HepG2 (cell line): ENCODE results near the gene C6orf132. TPM values are rescaled to one million over a fixed set of nuclear protein-coding genes. Genes with fewer than 3 reads are reported as not detected.

ENCODE experiments used
- CENPBD1 ChIP-seq: sonication (generic); formaldehyde crosslinking; IDR thresholded peaks from 2 replicates; pipeline ENCODE4 v1.8.0; 2022; ENCODE audit warnings: missing genetic modification reagents, low read depth, mild to moderate bottlenecking, borderline replicate concordance
- DZIP1 ChIP-seq: sonication (generic); formaldehyde crosslinking; IDR thresholded peaks from 2 replicates; pipeline ENCODE4 v1.5.0; 2020; ENCODE audit warnings: mild to moderate bottlenecking, missing genetic modification reagents
- HINFP ChIP-seq: sonication (generic); formaldehyde crosslinking; IDR thresholded peaks from 2 replicates; pipeline ENCODE4 v1.4.0; 2020; ENCODE audit warnings: low read depth, mild to moderate bottlenecking, missing genetic modification reagents
- POGK ChIP-seq: sonication (generic); formaldehyde crosslinking; conservative IDR thresholded peaks from 2 replicates; pipeline ENCODE4 v1.8.0; 2022; ENCODE audit warnings: mild to moderate bottlenecking, moderate library complexity, missing genetic modification reagents
- TCF12 ChIP-seq, 2 experiments: fragments of 450-650 bp in 1 of 2; sonication (generic) in 1 of 2; formaldehyde crosslinking in 1 of 2; IDR thresholded peaks; 2 replicates each; pipeline versions ENCODE4 v1.6.1 to v1.8.0; 2017 to 2022; ENCODE audit warnings: antibody characterized with exemption in 1 of 2, mild to moderate bottlenecking in 1 of 2, missing genetic modification reagents in 1 of 2, moderate library complexity in 1 of 2
- ZBTB34 ChIP-seq: sonication (generic); formaldehyde crosslinking; IDR thresholded peaks from 2 replicates; pipeline ENCODE4 v1.8.0; 2022; ENCODE audit warnings: mild to moderate bottlenecking, missing genetic modification reagents
- ZBTB46 ChIP-seq: sonication (generic); formaldehyde crosslinking; IDR thresholded peaks from 2 replicates; pipeline ENCODE4 v1.4.0; 2020; ENCODE audit warnings: mild to moderate bottlenecking, missing genetic modification reagents, borderline replicate concordance
- ZNF101 ChIP-seq: sonication (generic); formaldehyde crosslinking; IDR thresholded peaks from 2 replicates; pipeline ENCODE4 v1.4.0; 2020; ENCODE audit warnings: mild to moderate bottlenecking, low read depth, missing genetic modification reagents, borderline replicate concordance
- ZNF337 ChIP-seq: sonication (generic); formaldehyde crosslinking; IDR thresholded peaks from 2 replicates; pipeline ENCODE4 v1.5.1; 2020; ENCODE audit warnings: missing genetic modification reagents, low read depth, mild to moderate bottlenecking, borderline replicate concordance
- ZNF503 ChIP-seq: sonication (generic); formaldehyde crosslinking; IDR thresholded peaks from 2 replicates; pipeline ENCODE4 v1.4.0; 2020; ENCODE audit warnings: missing genetic modification reagents
- ZNF790 ChIP-seq: sonication (generic); formaldehyde crosslinking; IDR thresholded peaks from 2 replicates; pipeline ENCODE4 v1.8.0; 2022; ENCODE audit warnings: missing genetic modification reagents, mild to moderate bottlenecking, borderline replicate concordance
- polyA plus RNA-seq, 8 experiments: library from polyadenylated mRNA; depleted of rRNA in 3 of 8; stranded (reverse) in 7 of 8; unstranded in 1 of 8; fragments of >200 nt; fragmentation: Illumina TruSeq in 4 of 8; extraction: Trizol in 4 of 8; gene quantifications; 2 replicates each; pipeline versions ENCODE4 v1.2.1 to v1.2.3, GENCODE V29; 2011 to 2016; ENCODE audit warnings: low read depth in 4 of 8, missing spikeins in 1 of 8, mixed read lengths in 1 of 8; ENCODE audit not compliant: insufficient read depth in 1 of 8
- total RNA-seq, 5 experiments: library from RNA; depleted of rRNA; stranded (reverse); fragments of >200 nt; fragmentation: Illumina TruSeq; extraction: Trizol; gene quantifications; 2 replicates each; pipeline ENCODE4 v1.2.3, GENCODE V29; 2016; ENCODE audit warnings: low read depth in 1 of 5

The C6orf132 gene
- total and polyA plus RNA-seq, 2 of the 13 experiments (the other 11 are each of a cell fraction or from before 2014, with no cell fraction given): 0.78 to 3.0 TPM

- TF ChIP-seq CENPBD1 (CRISPR knock-in tag) (no peak), TCF12 (IDR thresholded peaks at IDR 0.05) (no peak), TCF12 (CRISPR knock-in tag; IDR thresholded peaks at IDR 0.05) (no peak), ZBTB34 (CRISPR knock-in tag) (no peak), ZNF337 (CRISPR knock-in tag) (no peak), DZIP1 (CRISPR knock-in tag) (no peak), POGK (CRISPR knock-in tag) (no peak), ZNF503 (no peak), HINFP (no peak), ZNF790 (no peak), ZNF101 (no peak), ZBTB46 (CRISPR knock-in tag) (no peak)
Observed at GRCh38 chr6:42106112-42107023, 36.1 kb downstream of the C6orf132 start (continued).
